Measurements from ENCODE around the gene C4BPB.
"Not testable (repeated sequence)": the region's sequence is repeated elsewhere in the genome, so short reads cannot be mapped to it uniquely, and the experiment has no call there.

The C4BPB gene, protein sequence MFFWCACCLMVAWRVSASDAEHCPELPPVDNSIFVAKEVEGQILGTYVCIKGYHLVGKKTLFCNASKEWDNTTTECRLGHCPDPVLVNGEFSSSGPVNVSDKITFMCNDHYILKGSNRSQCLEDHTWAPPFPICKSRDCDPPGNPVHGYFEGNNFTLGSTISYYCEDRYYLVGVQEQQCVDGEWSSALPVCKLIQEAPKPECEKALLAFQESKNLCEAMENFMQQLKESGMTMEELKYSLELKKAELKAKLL

DNA sequence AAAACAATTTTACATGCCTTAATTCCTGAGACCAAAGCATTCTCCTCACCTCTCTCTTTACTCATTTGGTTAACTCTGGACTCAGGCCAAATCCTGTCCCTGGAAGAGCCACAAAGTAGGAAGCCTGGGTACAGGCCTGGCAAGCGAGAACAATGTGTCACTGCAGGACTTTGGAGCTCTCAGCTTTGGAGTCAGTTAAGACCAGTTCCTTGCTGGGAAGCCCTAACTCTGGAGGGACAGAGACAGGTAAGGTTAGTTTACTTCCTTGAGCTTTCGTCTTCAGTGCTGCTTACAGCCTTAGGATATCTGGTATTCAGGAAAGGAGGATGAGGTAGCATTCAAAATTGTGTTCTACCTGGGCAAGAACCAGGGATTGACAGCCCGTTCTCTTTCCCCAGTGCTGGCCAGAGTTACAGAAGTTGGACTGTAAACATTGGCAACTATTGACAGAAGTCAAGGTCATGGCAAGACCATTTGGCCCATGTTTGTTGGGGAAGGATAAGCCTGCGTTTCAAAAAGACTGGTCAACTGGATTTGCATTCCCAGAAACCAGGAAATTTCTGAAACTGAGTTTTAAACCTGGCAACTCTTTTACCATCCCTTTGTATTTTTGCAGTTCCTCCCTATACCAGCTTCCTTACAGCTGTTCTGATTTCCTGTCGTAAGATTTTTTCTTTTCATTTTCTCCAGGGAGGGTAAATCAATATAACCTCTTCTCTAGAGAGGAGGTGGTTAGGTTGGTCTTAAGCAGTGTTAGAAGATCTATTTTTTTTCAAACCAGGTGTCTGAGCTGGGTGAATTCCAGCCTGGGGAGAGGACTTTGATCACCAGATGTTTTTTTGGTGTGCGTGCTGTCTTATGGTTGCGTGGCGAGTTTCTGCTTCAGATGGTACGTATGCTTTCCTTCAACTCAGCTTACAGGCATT lies at the start of gene C4BPB:
C4BPB (plus strand) TSS at position 160 of the 926 bp plus-strand sequence; CDS start at position 832, 672 bp downstream.
- DNase-seq: no peak

DNA sequence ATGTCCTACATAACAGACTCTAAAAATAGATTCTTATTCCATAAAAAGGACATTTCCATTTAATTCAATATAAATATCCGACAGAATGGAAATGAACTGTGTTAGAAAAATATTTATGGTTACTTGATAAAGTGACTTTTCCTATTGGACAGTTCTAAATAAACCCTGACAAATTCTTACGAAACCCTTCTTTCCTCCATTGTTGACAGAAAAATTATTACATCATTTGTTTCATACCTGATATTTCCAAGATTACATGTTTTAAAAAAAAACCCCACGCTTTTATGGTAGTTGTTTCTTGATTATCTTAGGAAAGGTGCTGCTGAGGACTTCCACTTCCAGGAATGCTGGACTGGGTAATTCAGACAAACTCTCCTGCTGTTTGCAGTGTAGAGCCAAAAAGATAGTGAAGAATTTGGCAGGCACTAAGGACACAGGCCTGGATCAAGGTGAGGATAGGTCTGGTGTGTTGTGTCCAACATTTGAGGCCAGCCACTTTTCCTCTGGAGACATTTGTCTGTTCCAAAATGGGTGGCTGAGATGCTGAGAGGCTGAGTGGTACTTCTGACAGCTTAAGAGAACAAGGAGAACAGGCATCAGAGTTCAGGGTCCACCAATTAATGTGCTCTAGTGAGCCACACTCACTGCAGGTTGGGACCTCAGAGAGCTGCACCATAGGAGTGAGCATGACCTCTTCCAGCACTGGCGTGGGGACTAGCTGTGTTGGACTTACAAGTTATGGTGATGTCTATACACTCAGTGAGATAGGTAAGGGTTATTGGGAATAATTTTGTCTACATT lies 49.1 kb upstream of the C4BPB start:
- DNase-seq: no peak

DNA sequence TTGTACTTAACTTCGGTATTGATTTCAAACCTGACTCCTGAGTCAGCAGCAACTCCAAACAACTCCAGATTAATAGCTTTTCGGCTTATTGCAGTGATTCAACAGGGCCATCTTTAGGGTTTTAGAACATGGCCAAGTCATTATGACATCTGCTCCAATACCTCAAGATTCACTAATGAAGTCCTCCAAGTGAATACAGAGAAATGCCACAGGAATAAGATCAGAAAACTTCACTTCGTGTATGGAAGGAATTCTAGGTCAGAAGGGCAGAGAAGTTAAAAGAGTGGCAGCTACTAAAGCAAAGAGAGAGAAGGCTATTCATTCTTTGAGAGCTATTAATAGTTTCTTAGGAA lies 48.5 kb upstream of the C4BPB start:
- DNase-seq: no peak

DNA sequence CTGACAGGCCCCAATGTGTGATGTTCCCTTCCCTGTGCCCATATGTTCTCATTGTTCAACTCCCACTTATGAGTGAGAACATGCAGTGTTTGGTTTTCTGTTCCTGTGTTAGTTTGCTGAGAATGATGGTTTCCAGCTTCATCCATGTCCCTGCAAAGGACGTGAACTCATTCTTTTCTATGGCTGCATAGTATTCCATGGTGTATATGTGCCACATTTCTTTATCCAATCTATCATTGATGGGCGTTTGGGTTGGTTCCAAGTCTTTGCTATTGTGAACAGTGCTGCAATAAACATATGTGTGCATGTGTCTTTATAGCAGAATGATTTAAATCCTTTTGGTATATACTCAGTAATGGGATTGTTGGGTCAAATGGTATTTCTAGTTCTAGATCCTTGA lies 47.3 kb upstream of the C4BPB start:
- not testable (repeated sequence) for DNase-seq

DNA sequence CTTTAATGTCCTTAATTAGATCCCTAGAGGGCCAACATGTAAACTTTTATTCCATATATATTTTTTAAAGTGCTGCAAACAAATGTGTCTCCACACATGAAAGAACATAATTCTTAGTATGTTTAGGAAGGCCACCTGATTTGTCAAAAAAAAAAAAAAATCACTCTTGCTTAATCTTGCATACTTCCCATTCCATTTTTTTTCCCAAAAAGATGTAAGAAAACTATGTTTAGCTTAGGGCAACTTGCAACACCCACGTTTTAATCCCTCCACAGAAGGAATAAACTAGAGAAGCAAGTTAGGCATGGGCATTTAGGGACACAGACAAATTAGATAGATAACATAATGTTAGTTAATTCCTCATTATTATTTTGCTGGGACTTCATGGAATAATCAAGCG lies 43.2 kb upstream of the C4BPB start:
- no peak for DNase-seq

DNA sequence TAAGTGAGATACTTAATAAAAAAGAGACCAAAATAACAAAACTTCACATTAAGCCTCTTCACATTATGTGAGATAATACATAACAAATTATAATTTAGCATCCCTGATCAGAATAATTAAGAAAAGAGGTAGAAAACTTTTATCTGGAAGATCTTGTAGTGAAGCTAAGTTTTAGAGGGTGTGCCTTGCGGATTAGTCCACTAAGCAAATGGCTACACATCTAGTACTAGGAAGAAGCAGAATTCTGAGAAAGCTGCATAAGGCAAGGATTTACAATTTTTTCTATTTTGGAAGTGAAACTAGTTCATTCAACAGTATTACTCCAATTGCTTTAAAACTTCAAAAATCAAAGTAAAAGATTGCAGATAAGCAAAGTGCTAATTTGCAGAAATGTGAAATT lies 41.2 kb upstream of the C4BPB start:
- no peak for DNase-seq

DNA sequence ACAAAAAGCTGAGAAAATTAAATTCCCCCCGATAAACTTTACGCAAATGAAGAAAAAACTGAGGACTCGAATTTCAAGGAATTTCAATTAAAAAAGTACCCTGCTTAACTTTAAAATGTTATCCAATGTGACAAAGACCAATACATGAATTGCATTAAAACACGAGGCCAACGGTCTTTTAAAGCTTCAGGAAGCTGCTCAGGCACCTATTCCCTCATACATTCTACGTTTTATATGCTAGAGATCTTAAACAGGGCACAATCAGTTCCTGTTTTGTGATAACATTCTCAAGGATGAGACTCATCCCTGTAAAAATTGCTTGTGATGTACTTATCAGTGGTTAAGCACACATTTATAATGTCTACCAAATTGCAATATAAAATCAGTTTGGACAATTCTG lies 40.6 kb upstream of the C4BPB start:
- no peak for DNase-seq

DNA sequence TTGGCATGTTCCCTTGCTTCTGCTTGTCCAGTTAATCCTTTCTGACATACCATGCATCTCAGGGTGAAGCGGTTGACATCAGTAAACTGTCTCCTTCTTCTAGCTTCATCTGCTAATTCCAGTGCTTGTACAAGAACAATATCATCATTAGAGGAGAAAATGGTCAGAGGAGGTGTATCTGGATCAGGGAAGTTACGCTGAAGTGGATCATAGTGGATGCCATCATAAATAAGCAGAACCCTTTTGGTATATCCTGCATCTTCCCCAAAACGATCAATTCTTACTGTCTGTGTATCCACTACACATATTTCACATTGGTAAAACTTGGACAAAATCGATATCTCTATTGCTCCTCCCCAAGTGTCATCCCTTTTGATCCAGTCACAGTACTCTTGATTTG lies 39.6 kb upstream of the C4BPB start:
- no peak for DNase-seq

DNA sequence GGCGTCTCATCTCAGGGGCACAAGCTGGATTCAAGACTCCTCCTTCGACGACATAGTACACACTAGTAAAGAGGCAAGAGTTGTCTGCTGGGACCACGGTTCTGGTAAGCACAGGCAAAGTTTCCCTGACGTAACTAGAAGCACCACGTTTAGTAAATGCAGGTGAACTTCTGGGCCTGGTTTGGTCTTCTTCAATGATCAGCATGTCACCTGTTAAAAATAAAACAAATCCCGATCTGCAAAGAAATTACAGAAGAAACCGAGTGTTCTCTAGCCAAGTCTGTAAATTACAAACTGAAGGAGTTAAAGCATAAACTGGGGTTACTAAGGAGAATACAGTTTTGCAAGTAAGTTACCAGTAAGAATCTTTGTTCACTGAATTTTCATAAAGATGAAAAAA lies 39.1 kb upstream of the C4BPB start:
- DNase-seq: no peak

DNA sequence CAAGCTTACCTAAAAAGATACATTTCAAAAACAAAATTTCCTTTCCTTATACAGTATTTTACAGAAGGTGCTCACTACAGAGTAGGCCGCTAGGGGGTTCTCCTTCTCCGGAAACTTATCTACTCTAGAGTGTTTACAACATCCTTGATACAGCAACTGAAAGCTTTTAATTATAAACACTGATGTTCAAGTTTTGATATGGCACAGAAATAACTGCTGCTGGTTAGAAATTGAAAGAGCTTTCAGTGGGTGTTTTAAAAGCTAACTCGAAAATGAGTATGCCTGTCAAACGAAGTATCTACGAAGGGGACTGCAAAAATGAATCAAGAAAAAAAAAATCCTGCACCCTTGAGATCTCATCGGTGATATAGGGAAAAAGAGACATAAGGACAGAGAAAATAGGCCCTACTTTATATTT lies 38.7 kb upstream of the C4BPB start:
- DNase-seq: peak; percentile 26 to 45

DNA sequence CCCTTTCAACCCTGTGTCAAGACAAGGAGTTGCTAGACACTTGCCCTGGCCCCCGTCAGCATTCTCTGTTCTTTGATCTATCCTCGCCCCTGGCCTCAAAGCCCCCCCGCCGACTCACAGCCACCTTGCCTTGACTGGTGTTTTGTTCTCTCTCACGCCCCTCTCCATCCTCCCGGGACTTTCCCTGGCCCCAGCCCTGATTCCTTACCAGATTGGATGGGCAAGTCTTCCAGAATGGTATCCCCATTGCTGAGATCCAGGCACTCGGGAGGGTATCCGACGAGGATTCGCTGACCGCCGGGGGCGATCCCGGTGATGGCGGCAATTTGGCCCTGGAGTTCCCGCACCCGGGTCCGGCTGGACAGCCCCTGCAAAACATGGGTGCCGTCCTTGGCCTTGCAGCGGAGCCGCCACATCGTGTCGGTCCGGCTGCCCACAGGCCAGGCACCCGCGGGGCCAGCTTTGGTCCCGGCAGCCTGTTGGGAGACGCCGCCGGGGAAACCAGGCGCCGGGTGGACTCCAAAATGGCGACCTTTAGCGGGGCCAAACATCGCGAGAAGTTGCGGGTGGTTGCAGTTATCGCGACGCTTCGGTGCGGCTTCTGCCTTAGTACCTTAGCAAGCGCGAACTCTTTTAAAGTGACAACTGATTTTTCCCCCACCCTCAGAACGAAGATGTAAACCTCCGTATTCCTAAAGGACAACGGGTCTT lies 38.0 kb upstream of the C4BPB start:
- DNase-seq: peak; percentile 85 to 87

DNA sequence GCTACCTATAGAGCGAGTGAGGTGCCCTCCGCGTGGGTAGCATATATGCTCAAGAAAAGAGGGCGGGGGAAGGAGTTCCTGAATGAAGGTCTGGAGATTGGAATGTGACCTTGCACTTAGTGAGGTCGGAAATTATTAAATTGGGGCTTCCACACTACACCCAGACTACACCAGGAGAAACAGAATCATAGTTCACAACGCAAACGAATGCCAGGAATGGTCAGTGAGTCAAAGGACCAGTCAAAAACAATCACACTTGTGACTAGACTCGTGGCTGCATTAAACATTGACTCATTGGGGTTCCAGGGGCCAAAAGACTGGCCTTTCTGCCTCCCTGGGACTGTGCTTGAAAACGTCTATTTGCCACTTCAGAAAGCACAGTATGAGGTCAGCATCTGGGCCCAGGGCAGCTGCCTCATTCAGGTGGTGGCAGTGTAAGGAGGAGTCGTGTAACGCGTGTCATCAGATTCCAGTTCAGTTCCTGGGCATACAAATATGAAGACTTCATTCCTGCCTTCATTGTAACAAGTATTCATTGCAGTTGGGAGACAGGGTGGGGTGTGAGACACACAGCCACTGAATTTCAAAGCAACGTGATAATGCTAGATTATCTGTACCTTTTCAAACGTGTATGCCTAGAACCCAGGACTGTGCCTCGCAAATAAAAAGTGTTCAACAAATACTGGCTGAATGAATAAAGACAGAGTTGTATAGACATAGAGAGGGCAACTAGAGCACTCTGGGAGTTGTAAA lies 37.3 kb upstream of the C4BPB start, which contains the start of gene YOD1:
YOD1 (minus strand) TSS at position 18 of the 753 bp plus-strand sequence. CDS start 178 bp downstream, outside the sequence.
- no peak for DNase-seq

DNA sequence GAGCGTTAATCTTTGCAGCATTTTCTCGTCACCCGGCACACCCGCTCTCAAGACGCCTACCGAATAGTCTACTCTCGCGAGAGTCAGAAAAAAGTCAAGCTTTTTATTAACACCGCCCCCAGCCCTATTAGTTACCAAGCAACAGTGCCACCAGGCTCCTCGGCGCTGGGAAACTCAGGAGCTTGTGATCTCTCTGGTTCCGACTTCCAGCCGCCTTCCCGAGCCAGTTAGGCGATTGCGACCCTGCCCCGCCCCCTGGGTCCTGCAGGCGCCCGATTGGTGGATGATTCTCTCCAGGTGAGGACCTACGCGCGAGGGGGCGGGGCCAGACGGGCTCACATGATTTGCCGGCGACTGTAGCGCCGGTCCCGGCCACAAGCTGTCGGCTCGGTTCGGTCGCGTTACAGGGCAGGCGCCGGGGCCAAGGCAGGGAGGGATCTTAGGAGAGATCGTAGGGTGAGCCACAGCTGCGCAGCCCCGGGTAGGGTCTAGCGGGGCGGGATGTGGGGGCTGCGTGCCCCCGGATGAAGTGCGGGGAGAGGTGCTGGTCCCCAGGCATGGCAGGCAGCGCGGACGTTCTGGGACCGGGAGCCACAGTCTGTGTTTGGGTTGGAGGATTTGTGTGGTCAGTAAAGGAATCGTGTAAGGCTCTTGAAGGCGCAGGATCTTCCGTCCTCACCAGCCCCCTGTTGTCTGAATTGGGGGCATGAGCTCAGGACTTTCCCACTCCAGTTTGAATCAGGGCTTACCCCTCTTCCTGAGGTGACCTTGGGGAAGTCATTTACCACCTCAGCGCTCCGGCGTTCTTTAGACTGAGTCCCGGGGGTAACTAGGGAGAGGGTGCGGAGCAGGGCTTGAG lies 35.5 kb upstream of the C4BPB start, which contains the start of gene PFKFB2:
PFKFB2 (plus strand) TSS at position 365 of the 859 bp plus-strand sequence. CDS start 1,443 bp downstream, outside the sequence.
- DNase-seq: peak; percentile 93 to 96

DNA sequence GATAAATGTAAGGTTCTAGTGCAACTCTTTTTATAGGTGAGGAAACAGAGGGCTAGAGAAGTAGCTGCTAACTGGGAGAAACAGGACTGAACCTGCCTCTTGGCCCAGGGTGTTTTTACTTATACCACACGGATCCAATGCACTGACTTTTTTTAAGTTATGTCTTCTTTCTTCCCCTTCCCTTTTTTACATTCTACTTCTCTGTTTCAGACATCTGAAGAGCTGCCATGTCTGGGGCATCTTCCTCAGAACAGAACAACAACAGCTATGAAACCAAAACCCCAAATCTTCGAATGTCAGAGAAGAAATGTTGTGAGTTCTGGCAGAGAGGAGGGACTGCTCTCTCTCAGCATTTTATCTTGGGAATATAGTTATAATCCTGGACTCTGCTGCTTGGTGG lies 34.2 kb upstream of the C4BPB start:
- no peak for DNase-seq

DNA sequence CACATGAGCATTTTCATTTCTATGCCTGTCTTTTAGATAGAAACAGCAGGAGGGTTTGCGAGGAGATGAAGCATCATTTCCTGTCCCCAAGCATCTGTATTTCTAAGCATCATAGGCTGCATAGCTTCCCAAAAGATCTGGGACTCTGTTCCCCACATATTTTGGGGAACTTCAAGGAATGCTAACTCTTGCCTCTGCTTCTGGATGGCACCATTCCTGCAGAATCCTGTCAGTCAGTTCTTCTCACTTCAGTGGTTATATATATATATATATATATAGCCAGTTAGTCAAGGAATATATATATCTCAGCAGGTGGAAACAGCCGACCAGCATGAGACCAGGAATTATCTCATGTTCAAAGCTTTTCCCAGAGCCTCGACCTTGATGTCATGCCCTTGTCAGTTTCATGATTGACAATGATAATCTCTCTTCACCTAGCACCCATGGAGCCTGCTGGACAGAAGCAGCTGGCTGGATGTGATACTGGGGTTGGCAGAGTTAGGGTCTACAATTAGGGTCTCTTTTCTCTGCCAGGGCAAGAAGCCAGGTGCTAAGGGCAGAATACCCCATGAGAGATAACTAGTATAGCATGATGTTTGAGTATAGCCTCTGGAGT lies 33.2 kb upstream of the C4BPB start:
- no peak for DNase-seq

DNA sequence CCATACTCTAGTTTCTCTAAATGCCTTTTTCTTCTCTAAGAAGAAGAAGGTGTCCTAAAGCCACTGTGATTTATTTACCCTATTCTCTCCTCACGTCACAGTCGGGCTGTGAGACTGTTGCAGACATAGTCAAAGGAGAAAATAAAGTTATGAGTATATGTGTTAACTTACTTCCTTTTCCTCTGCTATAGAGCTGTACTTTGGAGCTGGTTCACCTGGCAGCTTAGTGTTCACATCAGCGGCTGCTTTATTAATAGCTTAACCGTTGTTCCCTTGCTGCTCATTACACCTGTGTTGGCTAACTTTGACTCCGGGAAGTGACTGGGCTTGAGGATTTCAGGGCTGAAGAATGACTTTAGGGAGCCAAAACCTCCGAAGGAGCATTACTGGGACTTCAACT lies 32.0 kb upstream of the C4BPB start:
- no peak for DNase-seq

DNA sequence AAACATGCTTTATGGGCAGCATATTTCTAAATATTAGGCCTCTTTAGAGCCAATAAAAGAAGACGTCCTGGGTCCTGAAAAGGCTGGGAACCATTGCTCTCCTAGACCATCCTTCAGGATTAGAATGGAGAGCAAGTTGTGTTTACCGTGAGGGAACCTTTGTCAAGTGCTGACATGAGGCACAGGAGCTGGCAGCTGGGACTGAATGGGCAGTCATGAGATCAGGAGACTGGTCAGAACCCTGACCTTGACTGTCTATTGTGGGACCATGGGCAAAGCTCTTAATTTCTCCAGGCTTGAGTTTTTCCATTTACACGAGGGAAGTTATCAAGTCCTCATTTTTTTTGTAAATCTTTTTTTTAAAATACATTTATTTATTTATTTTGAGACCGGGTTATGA lies 30.4 kb upstream of the C4BPB start:
- DNase-seq: no peak

DNA sequence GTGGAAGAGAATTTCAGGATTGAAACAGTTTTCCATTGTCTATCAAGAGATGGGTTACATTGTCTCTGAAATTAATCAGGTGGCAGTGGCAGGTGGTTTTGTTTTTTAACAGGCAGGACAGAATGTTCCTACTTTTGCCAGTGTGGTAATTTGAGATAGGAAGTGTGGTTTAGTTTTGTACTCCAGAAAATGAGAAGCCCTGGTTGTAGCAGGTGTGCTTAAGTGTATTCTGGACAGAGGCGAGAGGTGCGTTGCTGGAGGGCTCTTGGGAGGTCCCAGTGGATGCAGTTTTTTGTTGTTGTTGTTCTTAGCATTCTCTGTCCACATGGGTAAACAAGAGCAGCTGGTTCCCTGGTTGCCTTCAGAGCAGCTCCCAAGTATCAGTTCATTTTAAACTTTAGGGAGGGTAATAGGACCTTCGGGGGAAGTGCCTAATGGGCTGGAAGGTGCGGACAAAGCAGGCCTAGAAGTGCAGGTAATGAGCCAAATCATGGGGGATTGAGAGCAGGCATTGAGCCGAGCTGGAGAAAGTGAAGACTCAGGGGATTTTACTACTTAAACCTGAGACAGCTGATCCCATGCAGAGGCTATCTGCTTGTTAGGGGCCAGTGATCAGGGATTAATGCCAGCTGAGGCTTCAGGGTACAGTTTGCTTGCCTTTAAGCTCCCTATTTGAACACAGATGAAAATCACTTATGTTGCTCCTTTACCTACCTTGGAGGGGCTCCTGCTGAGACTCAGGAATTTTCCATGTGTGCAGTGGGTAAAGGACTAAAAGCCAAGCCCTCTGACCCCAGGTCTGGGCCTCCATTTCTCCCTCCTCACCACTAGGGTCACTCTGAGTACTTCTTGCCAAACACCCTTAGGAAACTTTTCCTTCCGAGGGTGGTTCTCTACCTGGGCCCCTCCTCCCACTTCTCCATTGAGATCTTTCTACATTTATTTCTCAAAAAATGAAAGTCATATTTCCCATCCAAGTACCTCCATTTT lies 29.5 kb upstream of the C4BPB start:
- no peak for DNase-seq

DNA sequence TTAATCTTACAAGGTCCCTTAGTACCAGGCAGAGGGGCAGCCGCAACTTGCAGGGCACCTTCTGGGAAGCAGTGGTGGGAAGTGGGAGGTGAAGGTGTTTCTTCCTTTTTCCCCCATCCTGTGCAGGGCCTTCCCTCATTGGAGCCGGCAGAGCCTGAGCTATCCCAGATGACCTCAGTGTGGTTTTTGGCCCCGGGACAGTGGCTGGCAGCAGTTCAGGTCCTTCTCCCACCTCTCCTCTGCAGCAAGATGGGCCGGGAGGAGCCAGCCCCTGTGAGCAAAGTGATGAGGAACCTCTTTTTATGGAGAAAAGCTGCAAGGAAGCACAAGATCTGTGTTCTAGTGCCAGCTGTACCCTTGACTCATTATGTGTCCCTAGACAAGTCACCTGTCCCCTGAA lies 28.8 kb upstream of the C4BPB start:
- no peak for DNase-seq

Measured in stimulated activated CD4-positive, alpha-beta T cell treated with anti-CD3 and anti-CD28 coated beads, Interleukin-4, amount 100 ng/mL, for 4 hours (primary cell).